Endodermal cell (in vitro differentiated cells): ENCODE measurements around the gene TTC9C. TPM values are rescaled to one million over a fixed set of nuclear protein-coding genes. Genes with fewer than 3 reads are reported as not detected.

ENCODE experiments used
- DNase-seq: peaks from one replicate; pipeline ENCODE4 v3.0.0-alpha.2; 2017
- H3K27ac ChIP-seq: 2 replicates; pipeline ENCODE4 v1.5.1; 2013; ENCODE audit warnings: mild to moderate bottlenecking, low read depth, low read length, moderate library complexity
- H3K27me3 ChIP-seq: 2 replicates; pipeline ENCODE4 v1.6.1; 2013; ENCODE audit warnings: mild to moderate bottlenecking, low read length, moderate library complexity; ENCODE audit not compliant: insufficient read depth, control insufficient read depth, poor library complexity, severe bottlenecking
- H3K36me3 ChIP-seq: 2 replicates; pipeline ENCODE4 v1.7.0; 2013; ENCODE audit warnings: mild to moderate bottlenecking, low read length, moderate library complexity; ENCODE audit not compliant: control insufficient read depth, insufficient read depth
- H3K4me1 ChIP-seq: one replicate; pipeline ENCODE4 v1.7.0; 2013; ENCODE audit warnings: low read length; ENCODE audit not compliant: control insufficient read depth, insufficient read depth
- H3K4me3 ChIP-seq: 2 replicates; pipeline ENCODE4 v1.5.1; 2013; ENCODE audit warnings: mild to moderate bottlenecking, low read length, moderate library complexity
- H3K9ac ChIP-seq: 2 replicates; pipeline ENCODE4 v1.6.1; 2013; ENCODE audit warnings: mild to moderate bottlenecking, low read length, moderate library complexity; ENCODE audit not compliant: poor library complexity, severe bottlenecking; ENCODE audit errors: extremely low read depth
- H3K9me3 ChIP-seq: 2 replicates; pipeline ENCODE4 v1.6.1; 2013; ENCODE audit warnings: mild to moderate bottlenecking, low read length, moderate library complexity; ENCODE audit not compliant: control insufficient read depth
- H3K27ac Mint-ChIP-seq: 2 replicates; pipeline ENCODE4 v1.8.0; 2020; ENCODE audit warnings: mixed read lengths
- H3K27me3 Mint-ChIP-seq: 2 replicates; pipeline ENCODE4 v1.8.0; 2021; ENCODE audit warnings: mild to moderate bottlenecking, mixed read lengths; ENCODE audit not compliant: insufficient read depth
- H3K36me3 Mint-ChIP-seq: 2 replicates; pipeline ENCODE4 v1.8.0; 2020; ENCODE audit warnings: low read depth, mixed read lengths
- H3K4me1 Mint-ChIP-seq: 2 replicates; pipeline ENCODE4 v1.8.0; 2020; ENCODE audit warnings: mixed read lengths
- H3K4me3 Mint-ChIP-seq: 2 replicates; pipeline ENCODE4 v1.8.0; 2020; ENCODE audit warnings: mild to moderate bottlenecking, moderate library complexity, mixed read lengths
- H3K9me3 Mint-ChIP-seq: 2 replicates; pipeline ENCODE4 v1.8.0; 2020; ENCODE audit warnings: mild to moderate bottlenecking, mixed read lengths
- WGBS, 2 experiments: methylation state at CpG; one replicate each; pipeline versions ENCODE4 v1.1.5 to v1.1.7; 2013; ENCODE audit warnings: missing lambda C conversion rate in 2 of 2, mixed read lengths in 1 of 2; ENCODE audit not compliant: insufficient coverage in 1 of 2, insufficient read length in 1 of 2; 5-methylcytosine and 5-hydroxymethylcytosine counted together
- total RNA-seq, 2 donors: library from RNA; stranded (reverse); fragmentation: NEBNext Ultra II Directional in 1 of 2; extraction: Animal tissue kit (Norgen Biotek cat#: 25700) in 1 of 2; gene quantifications; 2 replicates in 1 of 2; 3 replicates in 1 of 2; pipeline ENCODE4 v1.2.1, GENCODE V29; 2021
- TF ChIP-seq, protein P1 (sequence below): fragments of 200-600 bp; sonication (generic); conservative IDR thresholded peaks from 2 replicates; pipeline ENCODE4 v1.5.0; 2021; ENCODE audit warnings: antibody characterized with exemption, mild to moderate bottlenecking

TTC9C gene
- total RNA-seq, 2 donors from 2014 or later, result 40.0 to 55.4 TPM

- WGBS, 2 experiments, result 96 to 100% methylated on average over 2 to 3 of the region's 3 CpGs
- Histone ChIP-seq H3K36me3 (peaks cover 80% of the 10 kb centered on the region), H3K9me3 (no peaks in the 10 kb centered on the region), H3K4me3 (no peak overlapping the region), H3K9ac (no peak overlapping the region), H3K27me3 (no peaks in the 10 kb centered on the region), H3K4me1 (peaks cover 12% of the 10 kb centered on the region), H3K27ac (no peak overlapping the region)
- TF ChIP-seq, protein P1, sequence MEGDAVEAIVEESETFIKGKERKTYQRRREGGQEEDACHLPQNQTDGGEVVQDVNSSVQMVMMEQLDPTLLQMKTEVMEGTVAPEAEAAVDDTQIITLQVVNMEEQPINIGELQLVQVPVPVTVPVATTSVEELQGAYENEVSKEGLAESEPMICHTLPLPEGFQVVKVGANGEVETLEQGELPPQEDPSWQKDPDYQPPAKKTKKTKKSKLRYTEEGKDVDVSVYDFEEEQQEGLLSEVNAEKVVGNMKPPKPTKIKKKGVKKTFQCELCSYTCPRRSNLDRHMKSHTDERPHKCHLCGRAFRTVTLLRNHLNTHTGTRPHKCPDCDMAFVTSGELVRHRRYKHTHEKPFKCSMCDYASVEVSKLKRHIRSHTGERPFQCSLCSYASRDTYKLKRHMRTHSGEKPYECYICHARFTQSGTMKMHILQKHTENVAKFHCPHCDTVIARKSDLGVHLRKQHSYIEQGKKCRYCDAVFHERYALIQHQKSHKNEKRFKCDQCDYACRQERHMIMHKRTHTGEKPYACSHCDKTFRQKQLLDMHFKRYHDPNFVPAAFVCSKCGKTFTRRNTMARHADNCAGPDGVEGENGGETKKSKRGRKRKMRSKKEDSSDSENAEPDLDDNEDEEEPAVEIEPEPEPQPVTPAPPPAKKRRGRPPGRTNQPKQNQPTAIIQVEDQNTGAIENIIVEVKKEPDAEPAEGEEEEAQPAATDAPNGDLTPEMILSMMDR, result no peak
- no peaks in the 10 kb centered on the region for H3K27me3 Mint-ChIP-seq
- DNase-seq, result no peak
- peaks cover 46% of the 10 kb centered on the region for H3K4me1 Mint-ChIP-seq
- H3K4me3 Mint-ChIP-seq, result no peak overlapping the region
- H3K36me3 Mint-ChIP-seq, result peaks cover 66% of the 10 kb centered on the region
- no peaks in the 10 kb centered on the region for H3K9me3 Mint-ChIP-seq
- peak overlapping the region; percentile 76 for H3K27ac Mint-ChIP-seq
These were observed 15.4 kb upstream of the TTC9C start for GRCh38 chr11:62712861-62713260.

GRCh38 chr11:62713343-62713742 is 14.9 kb upstream of the TTC9C start:
- Mint-ChIP-seq H3K4me3 (no peak overlapping the region), H3K9me3 (no peaks in the 10 kb centered on the region), H3K4me1 (peaks cover 45% of the 10 kb centered on the region), H3K27me3 (no peaks in the 10 kb centered on the region), H3K27ac (peak overlapping the region; percentile 76), H3K36me3 (peaks cover 71% of the 10 kb centered on the region)
- Histone ChIP-seq H3K9me3 (no peaks in the 10 kb centered on the region), H3K36me3 (peaks cover 81% of the 10 kb centered on the region), H3K27ac (no peak overlapping the region), H3K4me1 (peaks cover 9% of the 10 kb centered on the region), H3K9ac (no peak overlapping the region), H3K27me3 (no peaks in the 10 kb centered on the region), H3K4me3 (no peak overlapping the region)
- 86 to 100% methylated on average over 1 to 2 of the region's 2 CpGs for WGBS, 2 experiments
- TF ChIP-seq, protein P1, result peak; percentile 24
- no peak for DNase-seq

- no peaks in the 10 kb centered on the region for H3K9me3 Mint-ChIP-seq
- Histone ChIP-seq H3K4me3 (no peak overlapping the region), H3K27me3 (no peaks in the 10 kb centered on the region), H3K9ac (no peak overlapping the region), H3K27ac (no peak overlapping the region), H3K36me3 (peaks cover 93% of the 10 kb centered on the region), H3K4me1 (no peaks in the 10 kb centered on the region), H3K9me3 (no peaks in the 10 kb centered on the region)
- H3K27ac Mint-ChIP-seq, result peak overlapping the region; percentile 39
- peaks cover 87% of the 10 kb centered on the region for H3K36me3 Mint-ChIP-seq
- DNase-seq, result no peak
- TF ChIP-seq, protein P1, result peak; percentile 47
- H3K4me1 Mint-ChIP-seq, result peaks cover 29% of the 10 kb centered on the region
- no peak overlapping the region for H3K4me3 Mint-ChIP-seq
- H3K27me3 Mint-ChIP-seq, result no peaks in the 10 kb centered on the region
- WGBS, 2 experiments, result 97 to 98% methylated on average over 15 to 23 of the region's 24 CpGs
These were observed 12.8 kb upstream of the TTC9C start for GRCh38 chr11:62715150-62716130.
